HL-60/S4 (cell line): ENCODE results near the gene KRTAP12-1.
"Not testable (repeated sequence)": the region's sequence is repeated elsewhere in the genome, so short reads cannot be mapped to it uniquely, and the experiment has no call there.

ENCODE experiments used
- in situ Hi-C: fragments of 300-500 bp; cut with MboI; formaldehyde crosslinking; loops from 2 replicates; pipeline ENCODE4 v1.14.3; 2022; ENCODE audit warnings: low sequenced_read_pairs

The KRTAP12-1 gene

GRCh38 chr21:44670642-44671432 is 11.1 kb downstream of the KRTAP12-1 start:
- in situ Hi-C loops = no loop called here

DNA sequence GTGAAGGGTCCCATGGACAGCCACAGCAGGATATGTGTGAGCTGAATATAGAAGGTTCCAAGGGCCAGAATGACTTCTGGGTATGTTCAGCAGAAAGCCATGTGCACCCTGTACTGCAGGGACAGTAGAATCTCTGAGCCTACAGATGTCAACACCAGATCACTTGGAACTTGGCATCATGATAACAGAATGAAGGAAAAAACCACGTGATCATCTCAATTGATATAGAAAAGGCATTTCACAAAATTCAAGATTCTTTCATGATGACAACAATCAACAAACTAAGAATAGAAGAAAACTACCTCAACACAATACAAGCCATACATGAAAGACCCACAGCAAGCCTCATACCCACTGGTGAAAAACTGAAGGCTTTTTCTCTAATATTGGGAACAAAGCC is 14.4 kb downstream of the KRTAP12-1 start:
- in situ Hi-C loops = no loop called here

DNA sequence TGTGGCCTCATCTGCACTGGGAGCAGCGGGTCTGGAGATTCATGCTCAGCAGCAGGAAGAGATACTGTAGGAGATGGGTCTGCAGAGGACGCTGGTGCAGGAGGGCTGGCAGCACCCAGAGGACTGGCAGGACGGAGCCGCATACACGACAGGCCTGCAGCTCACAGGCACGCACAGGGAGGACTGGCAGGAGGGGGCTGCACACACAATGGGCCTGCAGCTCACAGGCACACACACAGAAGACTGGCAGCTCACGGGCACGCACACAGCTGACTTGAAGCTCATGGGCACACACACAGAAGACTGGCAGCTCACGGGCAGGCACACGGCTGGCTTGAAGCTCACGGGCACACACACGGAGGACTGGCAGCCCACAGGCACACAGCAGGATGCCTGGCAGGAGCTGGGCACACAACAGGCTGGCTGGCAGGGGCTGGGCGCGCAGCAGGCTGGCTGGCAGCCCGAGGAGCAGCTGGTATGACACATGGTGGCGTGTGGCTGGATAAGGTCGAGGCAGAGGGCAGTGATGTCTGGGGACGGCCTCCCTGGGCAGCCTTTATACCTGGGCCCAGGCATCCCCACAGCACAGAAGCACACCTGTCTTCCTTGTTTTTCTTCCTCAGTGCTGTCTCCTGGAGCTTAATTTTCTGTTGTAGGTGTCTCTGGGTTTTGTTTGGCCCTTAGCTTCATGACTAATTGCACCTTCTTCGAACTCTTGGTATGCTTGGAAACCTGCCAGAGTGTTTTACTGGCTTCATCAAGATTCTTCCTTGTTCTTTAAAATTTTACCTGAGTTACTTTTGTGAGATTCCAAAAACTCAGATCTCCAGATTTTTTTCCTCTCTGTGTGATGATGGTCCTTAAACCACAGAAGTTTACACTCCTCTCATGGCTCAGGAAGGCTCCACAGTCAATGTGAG is 15.3 kb downstream of the KRTAP12-1 start, which contains the start of gene KRTAP12-2:
Gene KRTAP12-2, minus strand, starts transcription at position 527 of the 920 bp plus-strand sequence. Its CDS starts 41 bp downstream, at position 486.
- in situ Hi-C loops = no loop called here

GRCh38 chr21:44664691-44665090 is 17.3 kb downstream of the KRTAP12-1 start:
- in situ Hi-C loops = no loop called here

DNA sequence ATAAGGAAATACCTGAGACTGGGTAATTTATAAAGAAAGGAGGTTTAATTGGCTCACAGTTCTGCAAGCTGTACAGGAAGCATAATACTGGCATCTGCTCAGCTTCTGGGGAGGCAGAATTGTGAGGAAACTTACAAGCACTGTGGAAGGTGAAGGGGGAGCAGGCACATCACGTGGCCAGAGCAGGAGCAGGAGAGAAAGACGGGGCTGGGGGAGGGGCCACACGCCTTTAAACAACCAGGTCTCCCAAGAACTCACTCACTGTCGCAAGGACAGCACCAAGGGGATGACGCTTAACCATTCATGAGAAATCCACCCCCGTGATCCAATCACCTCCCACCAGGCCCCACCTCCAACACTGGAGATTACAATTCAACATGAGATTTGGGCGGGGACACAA is 20.4 kb downstream of the KRTAP12-1 start:
- in situ Hi-C loops = not testable (repeated sequence)

DNA sequence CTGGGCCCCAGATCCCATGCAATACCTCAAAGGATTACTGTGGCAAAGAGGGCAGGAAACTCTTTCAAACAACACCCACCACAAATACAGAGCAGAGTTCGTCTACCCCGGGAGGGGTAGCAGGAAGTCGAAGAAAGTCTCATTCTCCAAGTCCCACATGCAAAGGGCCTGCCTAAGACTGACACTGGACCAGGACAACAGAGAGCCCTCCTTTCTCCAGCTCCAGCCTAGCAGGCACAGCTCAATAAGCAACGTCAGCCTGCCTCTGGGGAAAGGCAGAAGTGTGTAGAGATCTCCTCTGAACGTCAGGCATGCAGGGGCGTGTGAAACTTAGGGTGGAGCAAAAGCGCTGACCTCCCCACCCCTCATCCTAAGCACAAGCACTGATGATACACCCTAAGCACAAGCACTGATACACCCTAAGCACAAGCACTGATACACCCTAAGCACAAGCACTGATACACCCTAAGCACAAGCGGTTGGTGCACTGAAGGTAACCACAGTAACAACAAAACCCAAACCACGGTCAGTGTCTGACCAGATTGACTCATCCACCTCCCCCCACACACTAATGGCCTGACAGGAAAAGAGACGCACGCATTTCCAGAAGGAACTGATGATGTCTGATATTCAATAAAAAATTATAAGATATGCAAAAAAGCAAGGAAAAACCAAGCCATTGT is 22.9 kb downstream of the KRTAP12-1 start:
- in situ Hi-C loops = no loop called here

DNA sequence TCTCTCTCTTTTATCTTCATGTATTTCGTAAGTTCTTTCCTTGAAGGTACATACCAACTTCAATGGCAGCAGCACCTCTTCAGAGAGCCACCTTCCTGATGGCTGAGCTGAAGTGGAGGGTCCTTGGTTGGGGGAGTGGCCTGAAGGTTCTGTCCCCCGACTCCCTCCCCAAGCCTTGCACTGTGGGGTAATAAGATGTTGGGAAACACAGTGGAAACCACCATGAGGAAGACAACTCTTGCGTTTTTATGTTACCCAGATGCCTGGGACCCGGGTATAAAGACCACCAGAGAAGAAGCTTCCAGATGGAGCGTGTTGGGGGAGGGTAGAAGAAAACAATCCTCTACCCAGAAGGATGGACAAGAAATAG is 23.4 kb downstream of the KRTAP12-1 start:
- in situ Hi-C loops = no loop called here

DNA sequence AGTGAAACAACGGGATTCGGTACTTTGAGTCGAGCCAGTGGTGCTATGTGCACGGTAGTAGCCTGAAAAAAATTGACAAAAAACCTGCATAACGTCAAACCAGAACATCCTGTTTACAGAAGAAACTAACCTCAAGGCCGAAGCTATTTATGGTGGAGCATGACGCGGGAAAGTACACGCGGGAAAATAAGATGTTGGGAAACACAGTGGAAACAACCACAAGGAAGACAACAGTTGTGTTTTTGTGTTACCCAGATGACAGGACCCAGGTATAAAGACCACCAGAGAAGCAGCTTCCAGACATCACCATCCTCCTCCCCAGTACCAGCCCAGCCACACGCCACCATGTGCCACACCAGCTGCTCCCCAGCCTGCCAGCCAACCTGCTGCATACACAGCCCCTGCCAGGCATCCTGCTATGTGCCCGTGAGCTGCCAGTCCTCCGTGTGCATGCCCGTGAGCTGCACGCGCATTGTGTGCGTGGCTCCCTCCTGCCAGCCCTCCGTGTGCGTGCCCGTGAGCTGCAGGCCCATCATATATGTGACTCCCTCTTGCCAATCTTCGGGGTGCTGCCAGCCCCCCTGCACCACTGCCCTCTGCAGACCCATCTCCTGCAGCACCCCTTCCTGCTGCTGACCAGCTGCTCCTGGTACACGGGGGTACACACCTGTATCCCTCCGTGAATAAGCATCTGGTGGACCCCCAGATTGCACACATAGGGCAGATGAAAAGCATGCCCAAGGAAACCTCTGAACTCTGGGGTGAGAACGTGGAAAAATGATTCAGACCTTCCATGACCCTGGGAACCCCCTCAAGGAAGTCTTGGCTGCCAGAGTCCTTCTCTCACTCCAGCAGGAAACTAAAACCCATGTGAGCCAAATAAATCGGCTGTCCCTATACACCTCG is 24.1 kb downstream of the KRTAP12-1 start, which contains the start of gene KRTAP12-3:
Gene KRTAP12-3, plus strand, starts transcription at position 298 of the 906 bp plus-strand sequence. Its CDS starts 48 bp downstream, at position 346.
- in situ Hi-C loops = no loop called here

- in situ Hi-C loops = no loop called here
Measured at GRCh38 chr21:44656868-44657267, 25.1 kb downstream of the KRTAP12-1 start.

GRCh38 chr21:44654576-44655175 is 27.3 kb downstream of the KRTAP12-1 start, which contains the start of gene KRTAP12-4:
Gene KRTAP12-4, minus strand, starts transcription at chr21:44654659. Its CDS starts 45 bp downstream, at chr21:44654614.
- in situ Hi-C loops = no loop called here

GRCh38 chr21:44653656-44654575 is 28.0 kb downstream of the KRTAP12-1 start:
- in situ Hi-C loops = no loop called here

- in situ Hi-C loops = no loop called here
Measured at GRCh38 chr21:44653123-44653522, 28.8 kb downstream of the KRTAP12-1 start.

DNA sequence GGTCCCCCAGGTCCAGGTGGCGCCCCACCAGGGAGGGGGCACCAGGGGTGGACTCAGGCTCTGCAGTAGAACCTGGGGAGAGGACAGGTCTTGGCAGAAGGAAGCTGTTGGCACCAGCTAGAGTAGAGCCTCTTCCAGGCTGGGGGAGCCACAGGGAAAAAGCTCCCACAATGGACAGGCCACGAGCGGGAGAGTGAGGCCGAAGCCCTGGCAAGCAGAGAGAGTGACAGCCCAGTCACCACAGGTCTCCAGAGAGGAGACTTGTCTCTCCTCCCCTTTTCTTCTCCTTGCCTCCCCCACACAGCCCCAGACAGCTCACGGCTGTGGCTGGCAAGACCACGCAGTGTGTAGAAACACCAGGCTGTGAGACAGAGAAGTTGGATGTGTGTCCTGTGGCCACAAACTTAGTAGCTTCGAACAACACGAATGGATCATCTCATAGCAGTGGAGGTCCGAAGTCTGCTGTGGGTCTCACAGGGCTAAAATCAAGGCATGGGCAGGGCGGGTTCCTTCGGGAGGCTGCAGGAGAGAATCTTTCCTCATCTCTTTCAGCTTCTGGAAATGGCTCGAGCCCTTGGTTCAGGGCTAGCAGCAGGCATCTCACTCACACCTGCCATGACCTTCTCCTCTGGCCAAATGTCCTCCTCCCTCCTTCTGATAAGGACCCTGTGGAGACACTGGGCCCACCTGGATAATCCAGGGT is 30.8 kb downstream of the KRTAP12-1 start:
- in situ Hi-C loops = no loop called here

DNA sequence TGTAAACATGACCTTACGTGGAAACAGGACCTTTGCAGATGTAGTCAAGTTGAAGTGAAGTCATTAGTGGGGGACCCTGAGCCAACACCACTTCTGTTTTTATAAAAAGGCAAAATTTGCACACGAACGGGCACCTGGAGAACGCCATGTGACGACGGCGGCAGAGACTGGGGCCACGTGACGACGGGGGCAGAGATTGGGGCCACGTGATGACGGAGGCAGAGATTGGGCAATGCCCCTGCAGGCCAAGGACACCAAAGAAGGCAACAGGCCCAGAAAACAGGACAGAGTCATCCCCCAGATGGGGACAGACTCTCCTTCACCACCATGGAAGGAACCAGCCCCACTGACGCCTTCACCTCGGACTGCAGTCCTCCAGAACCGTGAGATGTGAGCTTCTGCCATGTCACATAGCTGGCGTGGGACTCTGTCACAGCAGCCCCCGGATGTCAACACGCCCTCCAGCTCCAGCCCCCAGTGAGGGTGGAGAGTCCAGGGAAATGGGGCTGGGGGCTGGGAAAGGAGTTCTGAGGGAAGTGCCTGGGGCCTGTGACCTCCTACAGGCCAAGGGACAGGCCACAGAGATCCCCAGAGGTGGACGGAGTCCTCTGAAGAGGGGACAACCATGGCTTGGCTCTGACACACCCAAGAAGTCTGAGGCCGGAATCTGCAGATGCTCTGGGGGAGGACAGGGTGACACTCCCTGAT is 31.5 kb downstream of the KRTAP12-1 start:
- in situ Hi-C loops = no loop called here

DNA sequence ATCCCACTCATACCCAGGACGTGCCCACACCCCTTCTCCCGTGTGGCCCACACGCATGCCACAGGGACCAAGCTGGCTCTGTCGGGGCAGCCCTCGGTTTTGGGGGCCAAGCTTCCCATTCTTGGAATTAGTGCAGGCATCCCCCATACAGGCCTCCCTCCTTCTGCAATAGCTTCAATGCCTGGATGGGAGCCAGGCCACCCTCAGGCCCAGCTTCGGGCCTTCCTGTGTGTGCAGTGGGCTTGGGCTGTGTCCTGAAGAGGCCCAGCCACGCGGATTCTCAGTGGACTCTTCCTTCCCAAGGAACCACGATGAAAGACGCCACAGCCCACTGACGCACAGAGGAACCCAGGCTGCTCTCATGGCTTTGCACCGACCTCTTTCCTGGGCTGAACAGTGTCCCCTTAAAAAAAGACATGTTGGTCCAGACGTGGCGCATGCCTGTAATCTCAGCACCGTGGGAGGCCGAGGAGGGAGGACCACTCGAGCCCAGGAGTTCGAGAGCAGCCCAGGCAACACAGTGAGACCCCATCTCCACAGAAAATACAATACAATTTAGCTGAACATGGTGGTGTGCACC is 32.4 kb downstream of the KRTAP12-1 start:
- in situ Hi-C loops = no loop called here

GRCh38 chr21:44648557-44649311 is 33.2 kb downstream of the KRTAP12-1 start:
- in situ Hi-C loops = no loop called here
